WTC11 (cell line): ENCODE data around the gene GPC6. TPM values are rescaled to one million over a fixed set of nuclear protein-coding genes. Genes with fewer than 3 reads are reported as not detected.

ENCODE experiments used
- ATAC-seq: fragments of 200-7000 bp; cut with Tn5 transposase; 2 replicates; pipeline ENCODE4 v1.10.0; 2021; ENCODE audit warnings: mild to moderate bottlenecking, moderate library complexity
- CTCF ChIA-PET: fragments of 300-600 bp; sonication (Branson Sonifier 250); formaldehyde crosslinking; loops from one replicate; lab custom pipeline; 2021; ENCODE audit warnings: antibody characterized with exemption; lab: Charles Lee
- POLR2A ChIA-PET: fragments of 350-600 bp; sonication (Branson Sonifier 250); formaldehyde crosslinking; loops from one replicate; lab custom pipeline; 2021; ENCODE audit warnings: antibody characterized with exemption; lab: Charles Lee
- DNase-seq: peaks from one replicate; pipeline ENCODE4 v3.0.0; 2021; ENCODE audit warnings: low spot score
- H3K27ac Mint-ChIP-seq: 2 replicates; pipeline ENCODE4 v1.8.0; 2021; ENCODE audit warnings: mixed read lengths
- H3K27me3 Mint-ChIP-seq: 2 replicates; pipeline ENCODE4 v1.8.0; 2021; ENCODE audit warnings: low read depth, mild to moderate bottlenecking, moderate library complexity, mixed read lengths
- H3K36me3 Mint-ChIP-seq: 2 replicates; pipeline ENCODE4 v1.8.0; 2021; ENCODE audit warnings: mixed read lengths
- H3K4me1 Mint-ChIP-seq: 2 replicates; pipeline ENCODE4 v1.8.0; 2022; ENCODE audit warnings: mixed read lengths
- H3K4me3 Mint-ChIP-seq: 2 replicates; pipeline ENCODE4 v1.8.0; 2021; ENCODE audit warnings: mild to moderate bottlenecking, moderate library complexity, mixed read lengths
- H3K9me3 Mint-ChIP-seq: 2 replicates; pipeline ENCODE4 v1.8.0; 2021; ENCODE audit warnings: mixed read lengths
- EMX1 ChIP-seq: fragments of 250-450 bp; sonication (Bioruptor Pico); IDR thresholded peaks from 2 replicates; pipeline ENCODE4 v1.8.0; 2021; ENCODE audit warnings: mild to moderate bottlenecking
- JUN ChIP-seq: sonication (generic); formaldehyde crosslinking; IDR thresholded peaks from 2 replicates; pipeline ENCODE4 v1.8.0; 2023; ENCODE audit warnings: mild to moderate bottlenecking, missing genetic modification reagents
- RELA ChIP-seq: sonication (generic); formaldehyde crosslinking; IDR thresholded peaks from 2 replicates; pipeline ENCODE4 v1.8.1; 2022; ENCODE audit warnings: missing genetic modification reagents, mild to moderate bottlenecking, borderline replicate concordance
- ZNF219 ChIP-seq: sonication (generic); formaldehyde crosslinking; IDR thresholded peaks from 2 replicates; pipeline ENCODE4 v1.8.0; 2023; ENCODE audit warnings: missing genetic modification reagents, mild to moderate bottlenecking, borderline replicate concordance
- ZNF263 ChIP-seq: sonication (generic); formaldehyde crosslinking; IDR thresholded peaks from 2 replicates; pipeline ENCODE4 v1.8.1; 2022; ENCODE audit warnings: low read depth, mild to moderate bottlenecking, moderate library complexity, missing genetic modification reagents
- ZNF396 ChIP-seq: fragments of 250-450 bp; sonication (Bioruptor Pico); IDR thresholded peaks from 2 replicates; pipeline ENCODE4 v1.8.0; 2021; ENCODE audit warnings: mild to moderate bottlenecking, moderate library complexity, borderline replicate concordance
- ZNF532 ChIP-seq: fragments of 250-450 bp; sonication (Bioruptor Pico); IDR thresholded peaks from 2 replicates; pipeline ENCODE4 v1.9.0; 2021; ENCODE audit warnings: mild to moderate bottlenecking, borderline replicate concordance
- total RNA-seq: library from RNA; stranded (reverse); gene quantifications from 3 replicates; pipeline ENCODE4 v1.2.3, GENCODE V29; 2021
- TF ChIP-seq, protein P1 (sequence below): sonication (generic); formaldehyde crosslinking; IDR thresholded peaks from 2 replicates; pipeline ENCODE4 v1.8.1; 2022; ENCODE audit warnings: low read depth, mild to moderate bottlenecking, moderate library complexity, missing genetic modification reagents, borderline replicate concordance
- TF ChIP-seq, protein P2 (sequence below): sonication (generic); formaldehyde crosslinking; IDR thresholded peaks from 2 replicates; pipeline ENCODE4 v1.8.1; 2023; ENCODE audit warnings: mild to moderate bottlenecking, missing genetic modification reagents
- TF ChIP-seq, protein P3 (sequence below): sonication (generic); formaldehyde crosslinking; IDR thresholded peaks from 2 replicates; pipeline ENCODE4 v1.8.0; 2022; ENCODE audit warnings: mild to moderate bottlenecking, missing genetic modification reagents
- TF ChIP-seq, protein P4 (sequence below): sonication (generic); formaldehyde crosslinking; IDR thresholded peaks from 2 replicates; pipeline ENCODE4 v1.8.0; 2023; ENCODE audit warnings: missing genetic modification reagents
- TF ChIP-seq, protein P5 (sequence below): sonication (generic); formaldehyde crosslinking; IDR thresholded peaks from 2 replicates; pipeline ENCODE4 v1.8.0; 2022; ENCODE audit warnings: missing genetic modification reagents
- TF ChIP-seq, protein P6 (sequence below): sonication (generic); formaldehyde crosslinking; IDR thresholded peaks from 2 replicates; pipeline ENCODE4 v1.8.0; 2023; ENCODE audit warnings: mild to moderate bottlenecking, missing genetic modification reagents

Gene GPC6
- total RNA-seq, 1 experiment from 2014 or later: 19.5 TPM

GRCh38 chr13:93293710-93294109, 67.1 kb downstream of the GPC6 start (continued):
- TF ChIP-seq ZNF396: no peak

DNA sequence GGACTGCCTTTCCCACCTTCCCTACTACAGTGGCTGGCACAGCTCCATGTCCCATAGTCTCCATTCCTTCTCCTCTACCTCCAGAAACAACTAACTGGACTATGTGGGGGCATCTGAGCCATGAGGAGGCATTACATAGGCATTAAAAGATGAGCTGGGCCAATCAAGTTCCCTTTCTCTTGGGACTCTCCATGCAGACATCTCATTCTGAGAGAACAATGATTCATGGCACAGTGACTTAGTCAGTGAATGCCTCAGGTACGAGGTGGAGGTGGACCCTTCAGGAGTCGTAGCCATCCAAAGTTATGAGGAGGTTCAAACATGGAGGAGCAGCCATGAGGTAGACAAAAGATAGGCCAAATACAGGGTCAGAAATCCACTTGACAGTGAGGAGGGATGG, 70.0 kb downstream of the GPC6 start:
- H3K4me3 Mint-ChIP-seq: no peak overlapping the region
- H3K4me1 Mint-ChIP-seq: peaks cover 32% of the 10 kb centered on the region
- TF ChIP-seq, protein P1, sequence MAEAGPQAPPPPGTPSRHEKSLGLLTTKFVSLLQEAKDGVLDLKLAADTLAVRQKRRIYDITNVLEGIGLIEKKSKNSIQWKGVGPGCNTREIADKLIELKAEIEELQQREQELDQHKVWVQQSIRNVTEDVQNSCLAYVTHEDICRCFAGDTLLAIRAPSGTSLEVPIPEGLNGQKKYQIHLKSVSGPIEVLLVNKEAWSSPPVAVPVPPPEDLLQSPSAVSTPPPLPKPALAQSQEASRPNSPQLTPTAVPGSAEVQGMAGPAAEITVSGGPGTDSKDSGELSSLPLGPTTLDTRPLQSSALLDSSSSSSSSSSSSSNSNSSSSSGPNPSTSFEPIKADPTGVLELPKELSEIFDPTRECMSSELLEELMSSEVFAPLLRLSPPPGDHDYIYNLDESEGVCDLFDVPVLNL (CRISPR knock-in tag): no peak
- H3K36me3 Mint-ChIP-seq: peaks cover 5% of the 10 kb centered on the region; the same call in 1 of the 2 replicates
- CTCF ChIA-PET: no interaction called here
- no peak overlapping the region for H3K27ac Mint-ChIP-seq
- H3K27me3 Mint-ChIP-seq: no peaks in the 10 kb centered on the region
- DNase-seq (no peak), ATAC-seq (no peak)
- POLR2A ChIA-PET: no interaction called here
- peaks cover 3% of the 10 kb centered on the region; the same call in 1 of the 2 replicates for H3K9me3 Mint-ChIP-seq

- H3K36me3 Mint-ChIP-seq: peaks cover 5% of the 10 kb centered on the region; the same call in 1 of the 2 replicates
- H3K4me1 Mint-ChIP-seq: peaks cover 21% of the 10 kb centered on the region
- H3K4me3 Mint-ChIP-seq: no peak overlapping the region
- no peak for DNase-seq
- peaks cover 3% of the 10 kb centered on the region; the same call in 1 of the 2 replicates for H3K9me3 Mint-ChIP-seq
- TF ChIP-seq, protein P2, sequence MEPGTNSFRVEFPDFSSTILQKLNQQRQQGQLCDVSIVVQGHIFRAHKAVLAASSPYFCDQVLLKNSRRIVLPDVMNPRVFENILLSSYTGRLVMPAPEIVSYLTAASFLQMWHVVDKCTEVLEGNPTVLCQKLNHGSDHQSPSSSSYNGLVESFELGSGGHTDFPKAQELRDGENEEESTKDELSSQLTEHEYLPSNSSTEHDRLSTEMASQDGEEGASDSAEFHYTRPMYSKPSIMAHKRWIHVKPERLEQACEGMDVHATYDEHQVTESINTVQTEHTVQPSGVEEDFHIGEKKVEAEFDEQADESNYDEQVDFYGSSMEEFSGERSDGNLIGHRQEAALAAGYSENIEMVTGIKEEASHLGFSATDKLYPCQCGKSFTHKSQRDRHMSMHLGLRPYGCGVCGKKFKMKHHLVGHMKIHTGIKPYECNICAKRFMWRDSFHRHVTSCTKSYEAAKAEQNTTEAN (CRISPR knock-in tag): no peak
- TF ChIP-seq, protein P3, sequence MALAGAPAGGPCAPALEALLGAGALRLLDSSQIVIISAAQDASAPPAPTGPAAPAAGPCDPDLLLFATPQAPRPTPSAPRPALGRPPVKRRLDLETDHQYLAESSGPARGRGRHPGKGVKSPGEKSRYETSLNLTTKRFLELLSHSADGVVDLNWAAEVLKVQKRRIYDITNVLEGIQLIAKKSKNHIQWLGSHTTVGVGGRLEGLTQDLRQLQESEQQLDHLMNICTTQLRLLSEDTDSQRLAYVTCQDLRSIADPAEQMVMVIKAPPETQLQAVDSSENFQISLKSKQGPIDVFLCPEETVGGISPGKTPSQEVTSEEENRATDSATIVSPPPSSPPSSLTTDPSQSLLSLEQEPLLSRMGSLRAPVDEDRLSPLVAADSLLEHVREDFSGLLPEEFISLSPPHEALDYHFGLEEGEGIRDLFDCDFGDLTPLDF (CRISPR knock-in tag): no peak
- ChIA-PET POLR2A (no interaction called here), CTCF (interaction anchor here (0.7 kb wide), 1 partner anchor 13 kb away, joined by 3 read pairs; no protein-coding TSS in a partner anchor)
- H3K27me3 Mint-ChIP-seq: no peaks in the 10 kb centered on the region
- ATAC-seq: peak; percentile 28; the same call in 1 of the 2 replicates
- no peak overlapping the region for H3K27ac Mint-ChIP-seq
These were observed 72.1 kb downstream of the GPC6 start for GRCh38 chr13:93298713-93299112.

DNA sequence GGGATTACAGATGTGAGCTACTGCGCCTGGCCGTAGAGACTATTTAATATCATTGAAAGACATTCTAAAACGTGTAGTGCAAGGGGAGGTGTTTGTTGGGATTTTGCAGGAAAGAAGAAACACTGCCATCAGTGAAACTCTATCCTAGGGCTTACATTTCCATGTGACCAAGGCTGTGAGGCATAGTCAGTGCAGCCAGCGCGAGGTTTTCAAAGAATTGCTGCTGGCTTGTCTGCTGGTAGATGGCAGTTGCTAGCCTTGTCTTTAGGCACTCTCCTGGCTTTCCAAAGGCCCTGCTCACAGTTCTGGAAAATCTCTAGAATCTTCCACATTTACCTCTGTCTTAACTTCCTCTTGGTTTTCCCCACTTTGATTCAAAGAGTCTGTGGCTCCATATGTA, 77.5 kb downstream of the GPC6 start:
- Mint-ChIP-seq H3K4me1 (peaks cover 26% of the 10 kb centered on the region), H3K36me3 (peaks cover 5% of the 10 kb centered on the region; the same call in 1 of the 2 replicates), H3K9me3 (peaks cover 3% of the 10 kb centered on the region; the same call in 1 of the 2 replicates), H3K4me3 (no peak overlapping the region; the same call in 1 of the 2 replicates), H3K27me3 (no peaks in the 10 kb centered on the region), H3K27ac (peak overlapping the region; percentile 97)
- DNase-seq (no peak), ATAC-seq (peak; percentile 52)
- POLR2A ChIA-PET: no interaction called here
- CTCF ChIA-PET: no interaction called here
- no peak for TF ChIP-seq RELA
- no peak for TF ChIP-seq ZNF532 (CRISPR knock-in tag)
- TF ChIP-seq, protein P4, sequence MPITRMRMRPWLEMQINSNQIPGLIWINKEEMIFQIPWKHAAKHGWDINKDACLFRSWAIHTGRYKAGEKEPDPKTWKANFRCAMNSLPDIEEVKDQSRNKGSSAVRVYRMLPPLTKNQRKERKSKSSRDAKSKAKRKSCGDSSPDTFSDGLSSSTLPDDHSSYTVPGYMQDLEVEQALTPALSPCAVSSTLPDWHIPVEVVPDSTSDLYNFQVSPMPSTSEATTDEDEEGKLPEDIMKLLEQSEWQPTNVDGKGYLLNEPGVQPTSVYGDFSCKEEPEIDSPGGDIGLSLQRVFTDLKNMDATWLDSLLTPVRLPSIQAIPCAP (CRISPR knock-in tag): no peak
- TF ChIP-seq, protein P5, sequence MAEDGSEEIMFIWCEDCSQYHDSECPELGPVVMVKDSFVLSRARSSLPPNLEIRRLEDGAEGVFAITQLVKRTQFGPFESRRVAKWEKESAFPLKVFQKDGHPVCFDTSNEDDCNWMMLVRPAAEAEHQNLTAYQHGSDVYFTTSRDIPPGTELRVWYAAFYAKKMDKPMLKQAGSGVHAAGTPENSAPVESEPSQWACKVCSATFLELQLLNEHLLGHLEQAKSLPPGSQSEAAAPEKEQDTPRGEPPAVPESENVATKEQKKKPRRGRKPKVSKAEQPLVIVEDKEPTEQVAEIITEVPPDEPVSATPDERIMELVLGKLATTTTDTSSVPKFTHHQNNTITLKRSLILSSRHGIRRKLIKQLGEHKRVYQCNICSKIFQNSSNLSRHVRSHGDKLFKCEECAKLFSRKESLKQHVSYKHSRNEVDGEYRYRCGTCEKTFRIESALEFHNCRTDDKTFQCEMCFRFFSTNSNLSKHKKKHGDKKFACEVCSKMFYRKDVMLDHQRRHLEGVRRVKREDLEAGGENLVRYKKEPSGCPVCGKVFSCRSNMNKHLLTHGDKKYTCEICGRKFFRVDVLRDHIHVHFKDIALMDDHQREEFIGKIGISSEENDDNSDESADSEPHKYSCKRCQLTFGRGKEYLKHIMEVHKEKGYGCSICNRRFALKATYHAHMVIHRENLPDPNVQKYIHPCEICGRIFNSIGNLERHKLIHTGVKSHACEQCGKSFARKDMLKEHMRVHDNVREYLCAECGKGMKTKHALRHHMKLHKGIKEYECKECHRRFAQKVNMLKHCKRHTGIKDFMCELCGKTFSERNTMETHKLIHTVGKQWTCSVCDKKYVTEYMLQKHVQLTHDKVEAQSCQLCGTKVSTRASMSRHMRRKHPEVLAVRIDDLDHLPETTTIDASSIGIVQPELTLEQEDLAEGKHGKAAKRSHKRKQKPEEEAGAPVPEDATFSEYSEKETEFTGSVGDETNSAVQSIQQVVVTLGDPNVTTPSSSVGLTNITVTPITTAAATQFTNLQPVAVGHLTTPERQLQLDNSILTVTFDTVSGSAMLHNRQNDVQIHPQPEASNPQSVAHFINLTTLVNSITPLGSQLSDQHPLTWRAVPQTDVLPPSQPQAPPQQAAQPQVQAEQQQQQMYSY (CRISPR knock-in tag): no peak
- TF ChIP-seq EMX1 (CRISPR knock-in tag): no peak
- TF ChIP-seq JUN (CRISPR knock-in tag): no peak
- no peak for TF ChIP-seq ZNF263 (CRISPR knock-in tag)
- no peak for TF ChIP-seq ZNF219 (CRISPR knock-in tag)
- TF ChIP-seq, protein P6, sequence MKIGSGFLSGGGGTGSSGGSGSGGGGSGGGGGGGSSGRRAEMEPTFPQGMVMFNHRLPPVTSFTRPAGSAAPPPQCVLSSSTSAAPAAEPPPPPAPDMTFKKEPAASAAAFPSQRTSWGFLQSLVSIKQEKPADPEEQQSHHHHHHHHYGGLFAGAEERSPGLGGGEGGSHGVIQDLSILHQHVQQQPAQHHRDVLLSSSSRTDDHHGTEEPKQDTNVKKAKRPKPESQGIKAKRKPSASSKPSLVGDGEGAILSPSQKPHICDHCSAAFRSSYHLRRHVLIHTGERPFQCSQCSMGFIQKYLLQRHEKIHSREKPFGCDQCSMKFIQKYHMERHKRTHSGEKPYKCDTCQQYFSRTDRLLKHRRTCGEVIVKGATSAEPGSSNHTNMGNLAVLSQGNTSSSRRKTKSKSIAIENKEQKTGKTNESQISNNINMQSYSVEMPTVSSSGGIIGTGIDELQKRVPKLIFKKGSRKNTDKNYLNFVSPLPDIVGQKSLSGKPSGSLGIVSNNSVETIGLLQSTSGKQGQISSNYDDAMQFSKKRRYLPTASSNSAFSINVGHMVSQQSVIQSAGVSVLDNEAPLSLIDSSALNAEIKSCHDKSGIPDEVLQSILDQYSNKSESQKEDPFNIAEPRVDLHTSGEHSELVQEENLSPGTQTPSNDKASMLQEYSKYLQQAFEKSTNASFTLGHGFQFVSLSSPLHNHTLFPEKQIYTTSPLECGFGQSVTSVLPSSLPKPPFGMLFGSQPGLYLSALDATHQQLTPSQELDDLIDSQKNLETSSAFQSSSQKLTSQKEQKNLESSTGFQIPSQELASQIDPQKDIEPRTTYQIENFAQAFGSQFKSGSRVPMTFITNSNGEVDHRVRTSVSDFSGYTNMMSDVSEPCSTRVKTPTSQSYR (CRISPR knock-in tag): no peak
